Measurements from ENCODE around the gene ABCC4.

- TF ChIP-seq YY1 (IDR thresholded peaks at IDR 0.05; ENCODE audit: extremely low read depth, insufficient replicate concordance, low read depth, low read length), result no peak
- TF ChIP-seq MAX (IDR thresholded peaks at IDR 0.05), result no peak
- no peak for TF ChIP-seq CTCF (IDR thresholded peaks at IDR 0.05 in 2 of 3, conservative IDR thresholded peaks at IDR 0.05 in 1 of 3; ENCODE audit: borderline replicate concordance in 1 of 3, insufficient read depth in 1 of 3, low read depth in 2 of 3, low read length in 2 of 3)
Measured at GRCh38 chr13:95261956-95262355, 39.3 kb downstream of the ABCC4 start.
